Neutrophil (primary cell): ENCODE results near the gene PCGF3.
A peak's percentile ranks its signal among the peaks of the same experiment; 100 is the strongest.

Source experiments
- H3K27ac ChIP-seq: fragments of 200-600 bp; sonication (generic); 2 replicates; pipeline ENCODE4 v1.5.1; 2016; ENCODE audit warnings: mild to moderate bottlenecking, moderate library complexity
- H3K27me3 ChIP-seq: fragments of 200-600 bp; sonication (generic); 2 replicates; pipeline ENCODE4 v1.6.0; 2016; ENCODE audit warnings: mild to moderate bottlenecking
- H3K36me3 ChIP-seq: fragments of 200-600 bp; sonication (generic); 2 replicates; pipeline ENCODE4 v1.5.1; 2017
- H3K4me1 ChIP-seq, 2 experiments: fragments of 200-600 bp in 1 of 2; sonication (generic) in 1 of 2; 1 replicate in 1 of 2; 2 replicates in 1 of 2; pipeline versions ENCODE4 v1.5.1 to v1.6.1; 2013 to 2016; ENCODE audit warnings: low read depth in 1 of 2, low read length in 1 of 2, mild to moderate bottlenecking in 1 of 2, moderate library complexity in 1 of 2; ENCODE audit not compliant: control insufficient read depth in 1 of 2, insufficient read depth in 1 of 2
- H3K4me3 ChIP-seq, 2 experiments: fragments of 200-600 bp in 1 of 2; sonication (generic) in 1 of 2; 1 replicate in 1 of 2; 2 replicates in 1 of 2; pipeline ENCODE4 v1.5.1; 2013 to 2016; ENCODE audit warnings: low read depth in 1 of 2, low read length in 1 of 2, mild to moderate bottlenecking in 1 of 2, moderate library complexity in 1 of 2
- H3K9me3 ChIP-seq: fragments of 200-600 bp; sonication (generic); 2 replicates; pipeline ENCODE4 v1.5.1; 2016
- TF ChIP-seq, protein P1 (sequence below): fragments of 200-600 bp; sonication (generic); IDR thresholded peaks from 2 replicates; pipeline ENCODE4 v1.5.1; 2016; ENCODE audit warnings: antibody characterized with exemption

Gene PCGF3

DNA sequence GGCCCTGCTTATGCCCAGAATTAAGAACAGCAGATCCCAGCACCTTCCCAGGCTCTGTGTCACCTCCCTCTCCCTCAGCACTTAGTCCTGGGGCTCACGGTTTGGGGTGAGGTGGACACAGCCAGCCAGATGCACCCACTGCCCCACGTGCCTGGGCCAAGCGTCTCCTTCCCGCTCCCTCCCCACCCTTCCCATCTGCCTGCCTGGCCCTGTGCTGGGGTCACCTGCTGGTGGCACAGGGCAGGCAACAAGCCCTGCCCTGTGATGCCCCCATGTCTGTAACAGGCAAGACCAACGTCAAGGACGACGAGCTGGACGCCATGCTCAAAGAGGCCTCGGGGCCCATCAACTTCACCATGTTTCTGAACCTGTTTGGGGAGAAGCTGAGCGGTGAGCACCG lies 26.0 kb upstream of the PCGF3 start:
- Histone ChIP-seq H3K27ac (no peak overlapping the region), H3K9me3 (no peaks in the 10 kb centered on the region), H3K27me3 (peaks cover 23% of the 10 kb centered on the region), H3K4me1 (peaks cover 20 to 45% of the 10 kb centered on the region in 2 experiments), H3K36me3 (no peaks in the 10 kb centered on the region), H3K4me3 (no peak overlapping the region)
- TF ChIP-seq, protein P1, sequence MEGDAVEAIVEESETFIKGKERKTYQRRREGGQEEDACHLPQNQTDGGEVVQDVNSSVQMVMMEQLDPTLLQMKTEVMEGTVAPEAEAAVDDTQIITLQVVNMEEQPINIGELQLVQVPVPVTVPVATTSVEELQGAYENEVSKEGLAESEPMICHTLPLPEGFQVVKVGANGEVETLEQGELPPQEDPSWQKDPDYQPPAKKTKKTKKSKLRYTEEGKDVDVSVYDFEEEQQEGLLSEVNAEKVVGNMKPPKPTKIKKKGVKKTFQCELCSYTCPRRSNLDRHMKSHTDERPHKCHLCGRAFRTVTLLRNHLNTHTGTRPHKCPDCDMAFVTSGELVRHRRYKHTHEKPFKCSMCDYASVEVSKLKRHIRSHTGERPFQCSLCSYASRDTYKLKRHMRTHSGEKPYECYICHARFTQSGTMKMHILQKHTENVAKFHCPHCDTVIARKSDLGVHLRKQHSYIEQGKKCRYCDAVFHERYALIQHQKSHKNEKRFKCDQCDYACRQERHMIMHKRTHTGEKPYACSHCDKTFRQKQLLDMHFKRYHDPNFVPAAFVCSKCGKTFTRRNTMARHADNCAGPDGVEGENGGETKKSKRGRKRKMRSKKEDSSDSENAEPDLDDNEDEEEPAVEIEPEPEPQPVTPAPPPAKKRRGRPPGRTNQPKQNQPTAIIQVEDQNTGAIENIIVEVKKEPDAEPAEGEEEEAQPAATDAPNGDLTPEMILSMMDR = no peak

DNA sequence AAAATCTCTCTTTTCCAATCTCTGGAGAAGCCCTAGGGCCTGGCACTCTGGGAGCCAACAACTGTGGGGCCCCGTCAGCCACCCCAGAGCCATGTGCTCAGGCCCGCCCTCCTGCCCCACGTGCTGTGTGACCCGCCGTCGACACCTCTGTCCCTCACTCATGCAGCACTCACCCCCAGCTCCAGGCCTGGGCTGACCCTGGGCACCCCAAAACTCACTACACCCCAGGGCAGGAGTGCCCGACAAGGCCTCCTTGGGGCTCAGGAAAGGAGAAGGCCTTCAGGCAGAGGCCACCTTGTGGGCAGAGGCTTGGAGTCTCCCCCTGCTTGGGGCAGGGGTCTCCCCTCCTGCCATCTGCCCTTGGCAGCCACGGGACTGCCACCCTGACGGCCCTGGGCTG lies 25.5 kb upstream of the PCGF3 start:
- H3K36me3 ChIP-seq = no peaks in the 10 kb centered on the region
- H3K27ac ChIP-seq = no peak overlapping the region
- H3K4me1 ChIP-seq = peaks cover 16 to 41% of the 10 kb centered on the region in 2 experiments
- peaks cover 23% of the 10 kb centered on the region for H3K27me3 ChIP-seq
- no peaks in the 10 kb centered on the region for H3K9me3 ChIP-seq
- TF ChIP-seq, protein P1 = no peak
- no peak overlapping the region for H3K4me3 ChIP-seq

DNA sequence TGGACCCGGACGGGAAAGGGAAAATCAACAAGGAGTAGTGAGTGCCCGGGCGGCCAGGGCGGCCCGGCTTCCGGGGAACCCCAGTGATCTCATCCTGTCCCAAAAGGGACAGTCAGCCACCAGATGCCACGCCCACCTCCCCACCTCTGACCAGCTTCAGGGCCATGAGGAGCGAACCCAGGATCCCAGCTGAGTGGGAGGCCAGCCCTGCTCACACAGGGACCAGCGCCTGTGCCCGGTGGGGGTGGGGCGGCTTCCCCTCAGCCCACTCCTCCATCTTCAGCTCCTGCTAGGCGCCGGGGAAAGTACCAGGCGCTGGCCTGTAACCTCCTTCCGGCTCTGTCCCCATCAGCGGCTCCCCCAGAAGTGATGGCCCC lies 25.1 kb upstream of the PCGF3 start:
- no peaks in the 10 kb centered on the region for H3K9me3 ChIP-seq
- H3K36me3 ChIP-seq = no peaks in the 10 kb centered on the region
- H3K4me1 ChIP-seq = peaks cover 11 to 36% of the 10 kb centered on the region in 2 experiments
- H3K27ac ChIP-seq = no peak overlapping the region
- TF ChIP-seq, protein P1 = no peak
- peaks cover 23% of the 10 kb centered on the region for H3K27me3 ChIP-seq
- peak overlapping the region; percentile 40 to 59 for H3K4me3 ChIP-seq

DNA sequence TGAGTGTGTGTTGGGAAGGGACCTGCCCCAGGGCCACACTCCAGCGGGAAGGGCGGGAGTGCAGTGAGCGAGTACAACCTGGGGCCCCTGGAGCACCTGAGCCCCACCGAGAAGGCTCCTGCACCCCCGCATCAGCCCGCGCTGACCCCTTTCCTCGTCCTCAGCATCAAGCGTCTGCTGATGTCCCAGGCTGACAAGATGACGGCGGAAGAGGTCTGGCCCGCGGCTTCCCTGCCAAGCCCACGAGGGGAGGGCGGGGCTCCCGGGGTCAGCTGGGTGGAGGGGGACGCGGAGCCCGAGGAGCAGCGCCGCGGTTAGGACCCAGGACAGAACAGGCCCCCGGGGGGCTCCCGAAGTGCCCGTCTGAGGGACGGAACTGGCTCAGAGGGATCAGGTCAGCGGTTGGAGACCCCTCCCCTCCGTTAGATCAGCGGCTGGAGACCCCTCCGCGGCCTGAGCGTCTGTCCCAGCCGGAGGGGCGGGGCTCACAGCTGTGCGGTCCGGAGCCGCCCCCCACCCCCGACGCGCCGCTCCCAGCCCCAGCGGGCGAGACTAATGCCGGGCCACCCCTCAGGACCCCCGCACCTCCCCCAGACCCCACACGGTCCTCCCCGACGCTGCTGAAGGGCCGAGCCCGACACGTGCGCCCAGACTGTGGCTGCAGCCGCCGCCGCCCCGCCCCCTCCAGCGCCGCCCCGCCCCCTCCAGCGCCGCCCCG lies 24.5 kb upstream of the PCGF3 start:
- H3K4me3 ChIP-seq = peak overlapping the region; percentile 40 to 59
- no peaks in the 10 kb centered on the region for H3K9me3 ChIP-seq
- peaks cover 23% of the 10 kb centered on the region for H3K27me3 ChIP-seq
- H3K4me1 ChIP-seq = peaks cover 11 to 35% of the 10 kb centered on the region in 2 experiments
- TF ChIP-seq, protein P1 = no peak
- no peak overlapping the region for H3K27ac ChIP-seq
- H3K36me3 ChIP-seq = no peaks in the 10 kb centered on the region

DNA sequence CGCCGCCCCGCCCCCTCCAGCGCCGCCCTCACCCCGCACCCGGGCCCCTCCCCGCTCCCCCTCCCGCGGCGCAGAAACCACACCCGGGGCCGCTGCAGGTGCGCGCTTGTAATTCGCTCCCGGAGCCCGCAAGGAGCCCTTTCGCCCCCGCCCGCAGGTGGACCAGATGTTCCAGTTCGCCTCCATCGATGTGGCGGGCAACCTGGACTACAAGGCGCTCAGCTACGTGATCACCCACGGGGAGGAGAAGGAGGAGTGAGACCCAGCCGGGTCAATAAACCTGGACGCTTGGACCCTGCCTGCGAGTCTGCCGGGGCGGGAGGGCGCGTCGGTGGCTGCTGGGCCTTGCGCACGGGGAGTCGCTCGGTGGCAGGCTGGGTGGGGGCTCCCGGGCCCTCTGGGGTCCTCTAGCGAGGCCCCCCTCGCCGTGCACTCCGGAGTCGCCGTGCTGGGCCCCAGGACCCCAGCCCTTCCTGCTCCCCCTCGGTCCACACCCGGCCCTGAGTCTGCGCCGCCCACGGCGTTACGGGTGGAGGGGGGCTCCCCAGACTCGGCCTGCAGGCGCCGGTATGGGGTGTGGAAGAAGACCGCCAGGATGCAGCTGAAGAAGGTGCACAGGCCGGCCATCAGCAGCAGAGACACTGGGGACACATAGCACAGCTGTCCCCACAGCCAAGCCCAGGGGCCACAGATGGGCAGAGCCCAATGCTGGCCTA lies 23.7 kb upstream of the PCGF3 start:
- H3K4me3 ChIP-seq = no peak overlapping the region
- TF ChIP-seq, protein P1 = no peak

More for the DNA sequence above, 23.7 kb upstream of the PCGF3 start:
- Histone ChIP-seq H3K9me3 (no peaks in the 10 kb centered on the region), H3K36me3 (no peaks in the 10 kb centered on the region), H3K27me3 (peaks cover 23% of the 10 kb centered on the region), H3K27ac (no peak overlapping the region), H3K4me1 (peaks cover 16 to 42% of the 10 kb centered on the region in 2 experiments)
